Activated naive CD8-positive, alpha-beta T cell treated with anti-CD3 and anti-CD28 coated beads, Interleukin-2, amount 10 ng/mL, durations not matched to agents 7 days and 5 days (primary cell): Measurements from ENCODE around the gene SYTL3. TPM values are rescaled to one million over a fixed set of nuclear protein-coding genes. Genes with fewer than 3 reads are reported as not detected.

Experiments
- ATAC-seq: fragments of 150-1000 bp; cut with Tn5 transposase; one replicate; pipeline ENCODE4 v1.10.0; 2021; ENCODE audit warnings: low read depth, moderate library complexity
- POLR2A ChIA-PET: fragments of 350-600 bp; sonication (Branson Sonifier 250); formaldehyde crosslinking; loops from one replicate; lab custom pipeline; 2021; ENCODE audit warnings: antibody characterized with exemption; lab: Charles Lee
- DNase-seq: peaks from one replicate; pipeline ENCODE4 v3.0.0; 2021
- H3K27ac Mint-ChIP-seq: one replicate; pipeline ENCODE4 v1.8.0; 2022; ENCODE audit warnings: mild to moderate bottlenecking, mixed read lengths
- H3K27me3 Mint-ChIP-seq: one replicate; pipeline ENCODE4 v1.8.0; 2022; ENCODE audit warnings: mild to moderate bottlenecking, moderate library complexity, mixed read lengths
- H3K36me3 Mint-ChIP-seq: one replicate; pipeline ENCODE4 v1.8.0; 2021; ENCODE audit warnings: mild to moderate bottlenecking, mixed read lengths
- H3K4me1 Mint-ChIP-seq: one replicate; pipeline ENCODE4 v1.8.0; 2021; ENCODE audit warnings: mixed read lengths
- H3K4me3 Mint-ChIP-seq: one replicate; pipeline ENCODE4 v1.8.0; 2022; ENCODE audit warnings: mild to moderate bottlenecking, moderate library complexity, mixed read lengths
- H3K9me3 Mint-ChIP-seq: one replicate; pipeline ENCODE4 v1.8.0; 2021; ENCODE audit warnings: mixed read lengths
- total RNA-seq, 2 experiments: library from RNA; stranded (reverse); gene quantifications; one replicate each; pipeline ENCODE4 v1.2.3, GENCODE V29; 2021

Gene SYTL3
- total RNA-seq, 2 experiments from 2014 or later = 65.3 to 71.7 TPM

GRCh38 chr6:158773581-158774449, 124.0 kb downstream of the SYTL3 start:
- Mint-ChIP-seq H3K27me3 (no peaks in the 10 kb centered on the region), H3K9me3 (no peaks in the 10 kb centered on the region), H3K36me3 (peaks cover 40% of the 10 kb centered on the region), H3K4me1 (peaks cover 32% of the 10 kb centered on the region), H3K27ac (peak overlapping the region; percentile 46), H3K4me3 (no peak overlapping the region)
- ATAC-seq = no peak
- no peak for DNase-seq
- POLR2A ChIA-PET = no interaction called here

- DNase-seq = no peak
- Mint-ChIP-seq H3K4me1 (peaks cover 31% of the 10 kb centered on the region), H3K27me3 (no peaks in the 10 kb centered on the region), H3K36me3 (peaks cover 39% of the 10 kb centered on the region), H3K4me3 (no peak overlapping the region), H3K27ac (no peak overlapping the region), H3K9me3 (no peaks in the 10 kb centered on the region)
- POLR2A ChIA-PET = no interaction called here
- no peak for ATAC-seq
Observed at GRCh38 chr6:158774717-158775449, 125.0 kb downstream of the SYTL3 start.

DNA sequence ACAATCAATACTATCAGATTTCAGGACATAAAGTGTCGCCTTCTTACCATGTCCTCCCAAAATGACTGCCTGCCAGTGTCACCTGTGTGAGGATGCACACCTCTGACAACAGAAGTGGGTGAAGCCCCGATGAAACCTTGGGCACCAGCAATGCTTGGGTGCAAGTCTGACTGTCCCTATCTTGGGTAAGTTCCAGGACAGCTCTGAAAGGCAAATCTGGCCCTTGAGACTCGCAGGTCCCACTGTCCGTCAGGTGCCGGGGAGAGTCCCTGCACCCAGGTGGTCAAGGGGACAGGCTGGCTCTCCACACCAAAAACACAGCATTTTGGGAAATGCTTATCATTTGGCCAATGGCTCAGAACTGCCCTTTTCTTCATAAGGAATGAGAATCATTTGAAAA, 126.0 kb downstream of the SYTL3 start:
- no peak for DNase-seq
- H3K27me3 Mint-ChIP-seq = no peaks in the 10 kb centered on the region
- no peak for ATAC-seq
- H3K27ac Mint-ChIP-seq = no peak overlapping the region
- POLR2A ChIA-PET = no interaction called here
- H3K36me3 Mint-ChIP-seq = peaks cover 41% of the 10 kb centered on the region
- no peak overlapping the region for H3K4me3 Mint-ChIP-seq
- H3K9me3 Mint-ChIP-seq = no peaks in the 10 kb centered on the region
- H3K4me1 Mint-ChIP-seq = peaks cover 32% of the 10 kb centered on the region

DNA sequence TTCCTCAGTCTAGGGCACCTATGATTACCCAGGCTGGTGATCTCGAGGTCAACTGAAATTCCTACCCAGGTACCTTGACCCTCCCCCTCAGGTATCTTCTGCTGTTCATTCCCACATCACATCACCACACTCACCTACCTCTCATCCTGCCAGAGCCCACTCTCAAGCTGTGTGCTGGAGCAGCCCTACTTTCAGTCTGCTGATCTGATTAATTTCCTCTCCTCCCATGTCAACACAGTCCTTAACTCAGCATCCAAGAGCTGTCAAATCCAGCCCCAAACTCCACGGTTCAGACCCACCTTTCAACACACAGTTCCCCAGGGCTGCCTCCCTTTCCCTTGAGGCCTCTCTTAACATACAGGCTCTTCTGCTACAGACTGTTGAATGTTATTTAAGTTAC, 126.9 kb downstream of the SYTL3 start:
- no peak overlapping the region for H3K27ac Mint-ChIP-seq
- peaks cover 39% of the 10 kb centered on the region for H3K36me3 Mint-ChIP-seq
- no peak for ATAC-seq
- H3K4me1 Mint-ChIP-seq = peaks cover 28% of the 10 kb centered on the region
- H3K27me3 Mint-ChIP-seq = no peaks in the 10 kb centered on the region
- no peak overlapping the region for H3K4me3 Mint-ChIP-seq
- no peak for DNase-seq
- no peaks in the 10 kb centered on the region for H3K9me3 Mint-ChIP-seq
- POLR2A ChIA-PET = interaction anchor here (0.6 kb wide), 2 partner anchors 27 to 1419 kb away, joined by 3 read pairs; no protein-coding TSS in a partner anchor

DNA sequence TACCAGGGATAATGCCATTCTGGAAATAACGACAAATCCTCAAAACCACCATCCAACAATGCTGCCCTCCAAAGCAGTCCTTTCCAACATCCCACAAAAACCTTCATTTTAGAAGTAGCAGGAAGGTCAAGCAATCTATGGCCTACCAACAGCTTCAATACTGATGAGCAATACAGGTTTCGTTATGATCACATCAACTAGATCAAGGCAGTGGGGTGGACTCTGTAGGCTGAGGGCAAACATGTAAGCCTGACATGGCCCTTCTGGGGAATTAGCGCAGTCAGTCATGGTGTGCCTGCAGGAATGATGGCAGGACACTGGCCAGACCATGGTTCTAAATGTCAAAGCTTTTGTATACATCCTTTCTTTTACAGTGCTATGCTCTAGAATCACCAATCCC, 127.7 kb downstream of the SYTL3 start:
- peaks cover 22% of the 10 kb centered on the region for H3K4me1 Mint-ChIP-seq
- H3K36me3 Mint-ChIP-seq = peaks cover 38% of the 10 kb centered on the region
- no peak overlapping the region for H3K27ac Mint-ChIP-seq
- H3K27me3 Mint-ChIP-seq = no peaks in the 10 kb centered on the region
- no peak for DNase-seq
- ATAC-seq = no peak
- POLR2A ChIA-PET = no interaction called here
- no peak overlapping the region for H3K4me3 Mint-ChIP-seq
- H3K9me3 Mint-ChIP-seq = no peaks in the 10 kb centered on the region

DNA sequence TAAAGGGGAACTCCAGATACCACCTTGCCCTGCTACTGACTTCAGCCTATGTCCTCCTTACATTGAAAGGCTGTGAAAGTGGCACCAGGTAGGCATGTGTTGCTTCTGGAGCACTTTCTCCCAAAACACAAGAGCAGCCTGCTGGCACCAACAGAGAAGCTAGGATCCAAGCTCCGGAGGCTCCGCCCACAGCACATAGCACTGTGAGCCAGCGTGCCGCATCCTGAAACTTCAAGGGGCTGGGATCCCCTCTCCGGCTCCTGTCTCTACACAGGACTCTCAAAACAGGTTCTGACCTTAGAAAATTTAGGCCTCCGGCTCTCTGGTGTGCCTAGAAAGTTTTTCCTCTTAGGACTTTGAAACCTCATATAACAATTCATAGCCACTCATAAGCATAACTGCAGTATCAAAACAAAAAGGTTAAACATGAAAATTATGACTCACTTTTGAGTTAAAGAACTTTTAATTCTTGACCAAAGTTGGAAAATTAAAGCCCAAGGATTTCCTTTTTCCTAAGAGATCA, 128.2 kb downstream of the SYTL3 start:
- no peak for ATAC-seq
- POLR2A ChIA-PET = no interaction called here
- no peak for DNase-seq
- H3K27me3 Mint-ChIP-seq = no peaks in the 10 kb centered on the region
- H3K4me3 Mint-ChIP-seq = no peak overlapping the region
- H3K36me3 Mint-ChIP-seq = peaks cover 37% of the 10 kb centered on the region
- H3K27ac Mint-ChIP-seq = no peak overlapping the region
- peaks cover 17% of the 10 kb centered on the region for H3K4me1 Mint-ChIP-seq
- no peaks in the 10 kb centered on the region for H3K9me3 Mint-ChIP-seq

DNA sequence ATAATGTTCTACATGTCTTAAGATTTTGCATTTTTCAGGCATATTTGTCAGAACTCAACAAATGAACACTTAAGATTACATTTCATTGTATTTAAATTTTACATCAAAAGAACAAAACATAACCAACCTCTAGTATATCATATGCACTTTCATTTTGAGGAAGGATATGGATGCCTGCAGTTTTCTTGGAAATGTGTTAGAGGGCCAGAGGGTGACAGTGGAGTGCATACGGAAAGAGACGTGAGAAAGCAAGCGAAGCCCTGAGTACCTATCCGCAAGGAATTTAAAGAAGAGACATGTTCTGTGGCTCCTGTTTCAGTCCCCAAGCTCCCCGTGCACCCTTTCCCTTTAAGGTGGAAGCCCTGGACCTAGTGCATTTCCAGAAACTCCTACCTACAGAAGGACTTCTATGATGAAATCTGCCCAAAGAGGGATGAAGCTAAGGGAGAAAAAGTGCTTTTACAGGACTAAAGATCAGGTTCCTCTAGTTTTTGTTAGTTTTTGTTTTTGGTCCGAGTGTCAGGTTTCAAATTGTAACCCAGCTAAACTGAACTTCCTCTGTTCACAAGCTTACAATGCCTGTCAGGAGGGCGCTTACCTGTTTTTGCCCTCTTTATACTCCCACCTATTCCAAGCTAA, 130.5 kb downstream of the SYTL3 start:
- H3K27ac Mint-ChIP-seq = no peak overlapping the region
- no peaks in the 10 kb centered on the region for H3K9me3 Mint-ChIP-seq
- POLR2A ChIA-PET = interaction anchor here (0.8 kb wide), 1 partner anchor 8 kb away, joined by 4 read pairs; no protein-coding TSS in a partner anchor
- H3K36me3 Mint-ChIP-seq = peaks cover 50% of the 10 kb centered on the region
- DNase-seq (no peak), ATAC-seq (no peak)
- no peaks in the 10 kb centered on the region for H3K27me3 Mint-ChIP-seq
- H3K4me3 Mint-ChIP-seq = no peak overlapping the region
- H3K4me1 Mint-ChIP-seq = peaks cover 26% of the 10 kb centered on the region

DNA sequence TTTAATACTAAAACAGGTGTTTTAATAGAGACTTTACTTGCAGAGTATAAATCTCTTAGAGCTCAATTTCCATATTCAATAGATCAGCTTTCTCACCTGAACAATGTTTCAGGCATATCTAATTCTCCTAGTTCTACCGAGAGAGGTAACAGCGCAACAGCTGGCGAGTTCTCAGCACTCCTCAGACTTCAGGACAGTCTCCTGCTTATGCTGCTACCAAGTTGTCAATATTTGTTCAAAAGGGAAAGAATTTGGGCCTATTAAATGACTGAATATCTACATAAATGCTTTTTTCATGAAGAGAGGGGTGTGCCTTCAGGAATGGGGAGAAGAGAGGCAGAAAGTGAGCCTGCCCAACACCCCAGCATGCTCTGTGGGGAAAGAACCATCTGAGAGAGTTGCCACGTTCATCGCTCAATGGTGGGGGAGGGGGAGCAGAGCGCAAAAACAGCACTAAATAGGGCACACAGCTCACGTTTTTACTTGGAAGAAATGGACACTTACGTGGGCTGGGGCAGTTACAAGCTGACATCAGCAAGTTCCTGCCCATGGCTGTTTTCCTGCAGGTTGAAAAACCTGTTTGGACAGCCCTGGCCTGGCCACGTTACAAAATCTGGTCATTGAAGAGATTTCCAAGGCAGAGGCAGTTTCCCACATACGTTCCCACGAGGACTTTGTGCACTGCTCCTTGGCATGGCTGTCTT, 131.3 kb downstream of the SYTL3 start:
- DNase-seq (no peak), ATAC-seq (no peak)
- POLR2A ChIA-PET = no interaction called here
- no peaks in the 10 kb centered on the region for H3K9me3 Mint-ChIP-seq
- no peak overlapping the region for H3K27ac Mint-ChIP-seq
- no peak overlapping the region for H3K4me3 Mint-ChIP-seq
- H3K27me3 Mint-ChIP-seq = no peaks in the 10 kb centered on the region
- peaks cover 51% of the 10 kb centered on the region for H3K36me3 Mint-ChIP-seq
- H3K4me1 Mint-ChIP-seq = peaks cover 26% of the 10 kb centered on the region

DNA sequence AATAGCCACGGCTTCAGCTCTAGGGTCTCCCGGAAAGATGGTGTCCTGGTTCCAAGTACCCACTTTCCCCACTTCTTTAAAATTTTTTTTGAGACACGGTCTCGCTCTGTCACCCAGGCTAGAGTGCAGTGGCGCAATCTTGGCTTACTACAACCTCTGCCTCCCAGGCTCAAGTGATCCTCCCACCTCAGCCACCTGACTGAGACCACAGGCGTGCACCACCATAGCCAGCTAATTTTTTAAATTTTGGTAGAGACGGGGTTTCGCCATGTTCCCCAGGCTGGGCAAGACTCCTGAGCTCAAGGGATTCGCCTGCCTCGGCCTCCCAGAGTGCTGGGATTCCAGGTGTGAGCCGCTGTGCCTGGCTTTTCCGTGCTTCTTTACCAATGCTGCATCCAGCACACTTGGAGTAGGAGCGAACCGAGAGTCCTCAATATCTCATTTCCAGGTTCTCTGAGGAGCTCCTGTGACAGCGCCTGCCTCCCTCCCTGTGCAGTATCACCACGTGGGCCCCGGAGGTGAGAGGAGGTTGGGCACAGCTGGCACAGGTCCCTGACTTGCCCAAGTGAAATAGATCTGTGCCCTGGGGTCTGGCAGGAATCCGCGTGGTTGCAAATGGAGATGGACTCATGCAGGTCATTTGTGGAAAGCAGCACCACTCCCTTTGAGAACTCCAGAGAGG, 132.0 kb downstream of the SYTL3 start:
- POLR2A ChIA-PET = no interaction called here
- no peak for ATAC-seq
- Mint-ChIP-seq H3K9me3 (no peaks in the 10 kb centered on the region), H3K27me3 (no peaks in the 10 kb centered on the region), H3K4me1 (peaks cover 24% of the 10 kb centered on the region), H3K27ac (no peak overlapping the region), H3K4me3 (no peak overlapping the region), H3K36me3 (peaks cover 54% of the 10 kb centered on the region)
- DNase-seq = no peak

DNA sequence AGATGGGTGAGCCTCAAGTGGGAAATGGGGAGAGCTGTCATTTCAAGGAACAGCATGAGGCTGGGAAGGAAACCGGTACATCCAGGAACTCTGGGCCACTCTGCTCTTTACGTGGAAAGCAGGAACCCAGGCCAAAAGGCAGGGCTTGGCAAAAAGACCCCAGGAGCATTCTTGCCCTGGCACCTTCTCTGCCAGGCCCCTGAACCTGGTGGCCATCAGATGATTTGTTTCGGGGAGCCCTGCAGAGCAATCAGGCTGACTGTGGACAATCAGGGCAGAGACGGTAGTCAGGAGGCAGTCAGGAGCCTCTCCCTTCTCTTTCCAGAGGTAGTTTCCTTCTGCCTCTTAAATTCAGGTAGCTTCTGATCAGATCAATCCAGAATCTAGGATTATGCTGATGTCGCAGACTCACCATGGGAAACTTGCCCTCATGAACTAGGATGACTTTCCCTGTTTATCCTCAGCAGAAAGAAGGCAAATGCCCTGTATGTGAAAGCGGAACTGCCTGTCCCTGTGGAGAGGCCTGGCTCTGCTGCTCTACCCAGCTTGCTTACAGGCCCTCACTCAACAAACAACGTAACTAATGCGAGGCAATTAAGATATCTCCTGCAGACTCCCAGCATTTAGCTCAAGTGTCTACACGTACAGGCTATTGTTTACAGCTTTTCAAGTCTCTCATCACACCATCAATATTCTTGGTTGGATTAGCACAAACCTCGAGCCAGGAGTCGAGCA, 132.7 kb downstream of the SYTL3 start:
- no peaks in the 10 kb centered on the region for H3K27me3 Mint-ChIP-seq
- no peak for ATAC-seq
- H3K4me1 Mint-ChIP-seq = peaks cover 22% of the 10 kb centered on the region
- H3K4me3 Mint-ChIP-seq = no peak overlapping the region
- no peaks in the 10 kb centered on the region for H3K9me3 Mint-ChIP-seq
- no peak for DNase-seq
- peaks cover 48% of the 10 kb centered on the region for H3K36me3 Mint-ChIP-seq
- POLR2A ChIA-PET = interaction anchor here (1.3 kb wide), 1 partner anchor 42 kb away, joined by 3 read pairs; no protein-coding TSS in a partner anchor
- H3K27ac Mint-ChIP-seq = no peak overlapping the region

DNA sequence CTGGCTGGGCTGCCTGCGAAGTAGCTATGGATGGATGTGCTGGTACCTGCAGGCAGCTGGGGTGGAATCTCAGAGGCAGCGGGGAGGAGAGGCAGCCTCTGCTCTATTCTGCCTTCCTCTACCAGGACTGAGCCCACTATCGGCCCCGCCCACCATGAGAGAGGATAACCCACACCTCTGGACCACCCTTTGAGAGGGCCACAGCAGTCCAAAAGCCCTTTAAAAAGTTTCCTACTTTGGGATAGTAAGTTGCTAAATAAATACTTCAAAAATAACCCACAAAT, 133.3 kb downstream of the SYTL3 start:
- no peak overlapping the region for H3K4me3 Mint-ChIP-seq
- ATAC-seq (no peak), DNase-seq (no peak)
- no peaks in the 10 kb centered on the region for H3K9me3 Mint-ChIP-seq
- H3K27ac Mint-ChIP-seq = no peak overlapping the region
- H3K27me3 Mint-ChIP-seq = no peaks in the 10 kb centered on the region
- H3K36me3 Mint-ChIP-seq = peaks cover 47% of the 10 kb centered on the region
- POLR2A ChIA-PET = interaction anchor here (1.3 kb wide), 1 partner anchor 41 kb away, joined by 3 read pairs; no protein-coding TSS in a partner anchor
- H3K4me1 Mint-ChIP-seq = peaks cover 22% of the 10 kb centered on the region

DNA sequence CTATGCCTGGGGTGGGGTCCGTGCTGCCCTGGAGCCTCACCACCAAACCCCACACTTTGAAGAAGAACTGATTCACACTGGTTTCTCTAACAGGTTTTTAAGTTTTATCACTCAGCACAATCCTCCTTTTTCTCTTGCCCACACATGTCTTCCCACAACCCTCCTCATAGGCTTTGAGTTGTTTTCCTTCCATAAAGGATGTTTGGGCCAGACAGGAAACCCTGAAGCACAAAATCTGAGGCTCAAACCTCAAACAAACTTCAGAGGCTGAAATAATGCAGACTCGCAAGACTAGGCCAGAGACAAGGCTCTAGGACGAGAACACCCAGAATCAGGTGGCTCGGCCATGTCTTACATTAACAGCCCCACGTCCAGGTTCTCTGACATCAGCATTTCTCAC, 134.0 kb downstream of the SYTL3 start:
- Mint-ChIP-seq H3K9me3 (no peaks in the 10 kb centered on the region), H3K4me3 (no peak overlapping the region), H3K27me3 (no peaks in the 10 kb centered on the region), H3K36me3 (peaks cover 46% of the 10 kb centered on the region), H3K4me1 (peaks cover 22% of the 10 kb centered on the region), H3K27ac (peak overlapping the region; percentile 56)
- ATAC-seq (no peak), DNase-seq (no peak)
- POLR2A ChIA-PET = no interaction called here
